Right kidney (tissue), 1 donor: ENCODE results near the gene CNTRL.
"Not testable (repeated sequence)": the region's sequence is repeated elsewhere in the genome, so short reads cannot be mapped to it uniquely, and the experiment has no call there.

Source experiments
- DNase-seq: peaks from one replicate; pipeline ENCODE4 v3.0.0-alpha.2; 2016

Gene CNTRL

GRCh38 chr9:121129384-121129783 is 54.6 kb downstream of the CNTRL start:
- DNase-seq, result not testable (repeated sequence)

- DNase-seq, result no peak
These were observed 58.5 kb downstream of the CNTRL start for GRCh38 chr9:121133104-121133816.

GRCh38 chr9:121135642-121136041 is 60.9 kb downstream of the CNTRL start:
- DNase-seq, result no peak

- no peak for DNase-seq
These were observed 63.8 kb downstream of the CNTRL start for GRCh38 chr9:121138561-121138960.

- DNase-seq, result no peak
These were observed 64.2 kb downstream of the CNTRL start for GRCh38 chr9:121138973-121139372.

- DNase-seq, result no peak
These were observed 65.4 kb downstream of the CNTRL start for GRCh38 chr9:121140162-121140561.

- DNase-seq, result no peak
These were observed 66.6 kb downstream of the CNTRL start for GRCh38 chr9:121141306-121141705.

GRCh38 chr9:121141706-121142105 is 67.0 kb downstream of the CNTRL start:
- DNase-seq, result no peak

GRCh38 chr9:121143771-121144170 is 69.0 kb downstream of the CNTRL start:
- DNase-seq, result no peak

GRCh38 chr9:121144482-121144881 is 69.7 kb downstream of the CNTRL start:
- DNase-seq, result no peak

- DNase-seq, result no peak
These were observed 75.4 kb downstream of the CNTRL start for GRCh38 chr9:121150188-121150587.

- DNase-seq, result no peak
These were observed 78.9 kb downstream of the CNTRL start for GRCh38 chr9:121153642-121154041.

- DNase-seq, result no peak
These were observed 80.0 kb downstream of the CNTRL start for GRCh38 chr9:121154782-121155181.

- DNase-seq, result no peak
These were observed 81.5 kb downstream of the CNTRL start for GRCh38 chr9:121156263-121156731.

- no peak for DNase-seq
These were observed 83.2 kb downstream of the CNTRL start for GRCh38 chr9:121157939-121158338.

- DNase-seq, result no peak
These were observed 85.3 kb downstream of the CNTRL start for GRCh38 chr9:121160025-121160424.

- DNase-seq, result no peak
These were observed 93.3 kb downstream of the CNTRL start for GRCh38 chr9:121168052-121168451.

GRCh38 chr9:121169094-121169601 is 94.4 kb downstream of the CNTRL start:
- DNase-seq, result no peak

GRCh38 chr9:121171236-121171635 is 96.5 kb downstream of the CNTRL start:
- DNase-seq, result no peak

GRCh38 chr9:121172726-121173487 is 98.2 kb downstream of the CNTRL start:
- no peak for DNase-seq

GRCh38 chr9:121173501-121173900 is 98.7 kb downstream of the CNTRL start:
- no peak for DNase-seq

GRCh38 chr9:121178676-121179372 is 104.1 kb downstream of the CNTRL start:
- no peak for DNase-seq

- DNase-seq, result not testable (repeated sequence)
These were observed 104.6 kb downstream of the CNTRL start for GRCh38 chr9:121179373-121179721.
